ENCODE measurements around the gene DAPK3. TPM values are rescaled to one million over a fixed set of nuclear protein-coding genes. Genes with fewer than 3 reads are reported as not detected.
"Not testable (repeated sequence)": the region's sequence is repeated elsewhere in the genome, so short reads cannot be mapped to it uniquely, and the experiment has no call there.

Gene DAPK3
- total and polyA plus RNA-seq, 8 donors: 47.0 to 238 (median 71.2) TPM

DNA sequence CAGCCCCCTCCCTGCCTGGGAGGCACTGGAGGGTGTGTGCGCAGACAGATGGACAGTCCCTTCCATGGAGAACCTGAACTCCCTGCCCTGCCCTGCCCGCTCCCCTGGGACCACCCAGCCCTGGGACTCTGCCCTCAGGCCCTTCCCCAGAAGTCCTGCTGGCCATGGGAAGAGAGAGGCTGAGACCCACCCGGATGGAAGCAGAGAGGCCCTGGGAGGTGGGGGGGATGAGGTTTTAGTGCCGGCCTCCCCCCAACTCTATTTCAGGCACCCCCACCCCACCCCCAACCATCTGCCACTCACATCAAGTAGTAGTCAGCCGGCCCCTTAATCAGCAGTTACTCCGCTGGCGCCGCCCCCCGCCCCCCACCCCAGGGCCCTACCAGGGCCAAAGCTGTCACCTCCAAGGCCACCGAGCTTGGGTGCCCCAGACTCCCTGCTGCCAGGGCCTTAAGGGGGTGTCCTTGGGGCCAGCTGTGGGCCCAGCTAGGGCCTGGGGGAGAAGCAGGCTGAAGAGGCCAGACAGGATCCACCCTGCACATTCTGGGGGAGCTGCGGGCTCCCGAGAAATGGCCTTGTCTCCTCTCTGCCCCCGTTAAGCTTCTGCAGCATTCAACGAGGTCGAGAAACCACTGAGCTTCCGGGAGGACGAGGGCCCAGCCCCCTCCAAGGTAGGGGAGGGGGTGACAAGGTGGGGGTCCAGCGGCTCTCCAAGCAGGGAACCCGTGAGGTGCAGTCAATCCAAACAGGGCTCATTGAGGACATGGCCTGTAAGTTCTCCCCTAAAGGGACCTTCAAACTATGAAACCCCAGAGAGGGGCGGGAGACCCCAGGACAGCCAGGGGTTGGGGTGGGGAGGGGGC lies 20.7 kb downstream of the DAPK3 start:
- intact Hi-C loops (cut with DNase I; ENCODE audit: low total_unique reads): no loop called here
- peak overlapping the region in 4 of 5 donors; percentile 32 to 82 (median 74) for H3K27ac ChIP-seq
- 48 to 65% (median 53%) methylated on average over 7 to 20 of the region's 20 CpGs for WGBS, 5 donors

DNA sequence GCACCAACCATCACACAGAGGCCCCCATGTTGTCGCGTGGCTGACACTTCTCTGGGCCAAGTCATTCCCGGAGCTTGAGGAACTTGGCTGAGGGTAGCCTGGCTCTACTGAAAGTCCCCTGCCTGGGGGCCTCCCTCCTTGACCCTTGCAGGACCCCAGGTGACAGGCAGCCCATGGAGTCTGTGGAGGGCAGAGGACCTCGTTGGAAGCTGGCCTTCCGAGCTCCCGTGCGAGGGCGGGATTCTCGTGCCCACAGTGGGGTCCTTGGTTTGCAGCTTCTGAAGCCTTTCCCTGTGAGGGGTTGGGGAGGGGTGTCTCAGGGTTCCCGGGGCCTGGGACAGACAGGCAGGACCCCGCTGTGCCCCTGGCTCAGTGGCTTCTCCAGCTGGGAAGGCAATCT lies 21.6 kb downstream of the DAPK3 start:
- intact Hi-C loops (cut with DNase I; ENCODE audit: low total_unique reads): no loop called here
- WGBS, 5 donors: 65 to 94% (median 83%) methylated on average over 6 to 11 of the region's 11 CpGs
- Histone ChIP-seq H3K27me3 (no peaks in the 10 kb centered on the region), H3K4me1 (peaks cover 10 to 43% (median 30%) of the 10 kb centered on the region in 4 donors), H3K9me3 (no peaks in the 10 kb centered on the region), H3K27ac (peak overlapping the region in 1 of 5 donors; percentile 82), H3K4me3 (no peak overlapping the region), H3K36me3 (no peaks in the 10 kb centered on the region)
- DNase-seq: no peak
- TF ChIP-seq, protein P1, sequence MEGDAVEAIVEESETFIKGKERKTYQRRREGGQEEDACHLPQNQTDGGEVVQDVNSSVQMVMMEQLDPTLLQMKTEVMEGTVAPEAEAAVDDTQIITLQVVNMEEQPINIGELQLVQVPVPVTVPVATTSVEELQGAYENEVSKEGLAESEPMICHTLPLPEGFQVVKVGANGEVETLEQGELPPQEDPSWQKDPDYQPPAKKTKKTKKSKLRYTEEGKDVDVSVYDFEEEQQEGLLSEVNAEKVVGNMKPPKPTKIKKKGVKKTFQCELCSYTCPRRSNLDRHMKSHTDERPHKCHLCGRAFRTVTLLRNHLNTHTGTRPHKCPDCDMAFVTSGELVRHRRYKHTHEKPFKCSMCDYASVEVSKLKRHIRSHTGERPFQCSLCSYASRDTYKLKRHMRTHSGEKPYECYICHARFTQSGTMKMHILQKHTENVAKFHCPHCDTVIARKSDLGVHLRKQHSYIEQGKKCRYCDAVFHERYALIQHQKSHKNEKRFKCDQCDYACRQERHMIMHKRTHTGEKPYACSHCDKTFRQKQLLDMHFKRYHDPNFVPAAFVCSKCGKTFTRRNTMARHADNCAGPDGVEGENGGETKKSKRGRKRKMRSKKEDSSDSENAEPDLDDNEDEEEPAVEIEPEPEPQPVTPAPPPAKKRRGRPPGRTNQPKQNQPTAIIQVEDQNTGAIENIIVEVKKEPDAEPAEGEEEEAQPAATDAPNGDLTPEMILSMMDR (IDR thresholded peaks at IDR 0.05): no peak
- no peak for TF ChIP-seq EP300 (IDR thresholded peaks at IDR 0.05)
- no peak for TF ChIP-seq POLR2AphosphoS5 (IDR thresholded peaks at IDR 0.05)
- no peak for TF ChIP-seq POLR2A (IDR thresholded peaks at IDR 0.05)

More for the DNA sequence above, 20.7 kb downstream of the DAPK3 start:
- Histone ChIP-seq H3K4me1 (peaks cover 10 to 43% (median 30%) of the 10 kb centered on the region in 4 donors), H3K9me3 (no peaks in the 10 kb centered on the region), H3K27me3 (no peaks in the 10 kb centered on the region), H3K36me3 (peaks cover 0 to 3% (median 0%) of the 10 kb centered on the region in 4 donors), H3K4me3 (peak overlapping the region in 2 of 4 donors; percentile 12 to 19)
- no peak for DNase-seq
- TF ChIP-seq POLR2A (IDR thresholded peaks at IDR 0.05): no peak
- TF ChIP-seq, protein P1 (IDR thresholded peaks at IDR 0.05): no peak
- no peak for TF ChIP-seq EP300 (IDR thresholded peaks at IDR 0.05)
- TF ChIP-seq POLR2AphosphoS5 (IDR thresholded peaks at IDR 0.05): no peak

DNA sequence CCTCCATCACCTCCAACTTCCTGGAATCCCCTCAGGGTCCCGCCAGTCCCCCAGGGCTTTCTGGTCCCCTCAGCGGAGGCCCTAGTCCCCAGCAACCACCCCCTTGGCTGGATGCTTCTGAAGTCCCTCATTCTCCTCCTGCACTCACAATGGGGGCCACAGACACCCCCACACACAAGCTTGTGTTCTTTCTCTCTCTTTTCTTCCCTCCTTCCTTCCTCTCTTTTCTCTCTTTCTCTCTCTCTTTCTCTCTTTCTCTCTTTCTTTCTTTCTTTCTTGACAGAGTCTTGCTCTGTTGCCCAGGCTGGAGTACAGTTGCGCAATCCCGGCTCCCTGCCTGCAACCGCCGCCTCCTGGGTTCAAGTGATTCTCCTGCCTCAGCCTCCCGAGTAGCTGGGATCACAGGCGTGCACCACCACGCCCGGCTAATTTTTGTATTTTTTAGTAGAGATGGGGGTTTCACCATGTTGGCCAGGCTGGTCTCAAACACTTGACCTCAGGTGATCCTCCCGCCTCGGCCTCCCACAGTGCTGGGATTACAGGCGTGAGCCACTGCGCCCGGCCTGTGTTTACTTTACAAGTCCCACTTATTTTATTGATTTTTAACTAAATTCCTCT lies 23.5 kb downstream of the DAPK3 start:
- 76 to 84% (median 80%) methylated on average over 15 of the region's 15 CpGs for WGBS, 5 donors
- DNase-seq; H3K9me3 ChIP-seq; H3K27ac ChIP-seq; intact Hi-C loops (cut with DNase I; ENCODE audit: low total_unique reads); H3K4me3 ChIP-seq; H3K27me3 ChIP-seq; H3K36me3 ChIP-seq: not testable (repeated sequence)
- peaks cover 10 to 26% (median 21%) of the 10 kb centered on the region in 4 donors for H3K4me1 ChIP-seq

DNA sequence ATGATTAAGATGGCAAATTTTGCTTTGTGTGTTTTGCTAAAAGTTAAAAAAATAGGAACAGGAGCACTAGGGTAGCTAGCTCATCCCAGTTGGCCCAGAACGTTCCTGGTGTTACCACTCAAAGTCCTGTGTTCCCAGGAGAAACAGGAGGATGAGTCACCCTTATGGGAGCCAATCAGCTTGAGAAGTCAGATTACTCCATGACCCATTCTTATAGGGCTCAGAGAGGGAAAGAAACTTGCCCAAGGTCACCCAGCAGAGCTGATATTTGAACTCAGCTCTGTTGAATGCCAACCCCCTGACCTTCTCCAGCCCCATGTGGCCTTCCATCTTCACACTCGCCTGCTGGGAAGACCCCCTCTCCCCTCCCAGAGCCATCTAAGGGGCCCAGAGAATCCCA lies 25.1 kb downstream of the DAPK3 start:
- H3K27ac ChIP-seq: no peak overlapping the region
- H3K36me3 ChIP-seq: no peaks in the 10 kb centered on the region
- no peaks in the 10 kb centered on the region for H3K27me3 ChIP-seq
- intact Hi-C loops (cut with DNase I; ENCODE audit: low total_unique reads): no loop called here
- 31 to 50% (median 44%) methylated on average over 2 of the region's 2 CpGs for WGBS, 5 donors
- H3K4me1 ChIP-seq: peaks cover 3 to 11% (median 10%) of the 10 kb centered on the region in 4 donors
- no peaks in the 10 kb centered on the region for H3K9me3 ChIP-seq
- DNase-seq: no peak
- no peak overlapping the region for H3K4me3 ChIP-seq
- TF ChIP-seq EP300 (IDR thresholded peaks at IDR 0.05) (no peak), POLR2A (IDR thresholded peaks at IDR 0.05) (no peak), POLR2AphosphoS5 (IDR thresholded peaks at IDR 0.05) (no peak)
- TF ChIP-seq, protein P1 (IDR thresholded peaks at IDR 0.05): no peak
